ENCODE results near the gene SSH3.

Gene SSH3

DNA sequence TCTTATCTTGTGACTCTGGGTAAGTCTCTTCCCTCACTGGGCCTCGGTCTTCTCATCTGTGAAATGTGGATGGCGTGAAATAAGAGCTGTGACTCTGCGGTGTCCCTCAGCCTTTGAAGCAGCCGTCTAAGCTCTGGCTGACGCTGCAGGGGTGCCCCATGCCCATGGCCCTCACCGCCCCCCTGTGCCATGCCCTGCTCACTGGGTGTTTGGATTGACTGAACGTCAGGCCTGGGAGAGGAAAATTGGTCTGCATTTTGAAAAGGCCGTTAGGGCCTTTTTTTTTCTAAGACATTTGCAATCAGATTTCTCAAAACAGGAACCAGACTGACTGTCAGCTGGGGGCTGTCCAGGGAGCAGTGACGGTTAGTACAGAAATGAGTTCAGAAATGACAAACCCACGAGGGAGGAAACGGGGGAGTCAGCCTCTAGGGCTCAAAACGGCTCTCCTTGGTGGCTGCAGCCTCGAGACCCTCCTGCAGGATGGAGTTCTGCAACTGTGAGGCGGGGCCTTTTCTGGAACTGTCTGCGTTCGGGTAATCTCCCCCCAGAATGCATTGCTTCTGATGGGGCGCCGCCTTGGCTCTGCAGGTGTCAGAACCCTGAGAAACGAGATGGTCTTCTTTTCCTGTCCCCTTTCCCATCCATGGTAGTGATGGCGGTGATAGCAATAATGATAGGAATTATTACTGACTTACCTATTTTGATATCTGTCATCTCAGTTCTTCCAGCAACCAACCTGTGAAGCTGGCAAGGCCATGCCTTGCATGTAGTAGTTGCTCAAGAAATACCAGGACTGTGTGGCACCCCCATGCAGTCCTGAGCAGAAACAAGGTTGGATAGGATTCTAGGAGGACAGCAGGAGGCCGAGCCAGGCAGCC lies 35.0 kb upstream of the SSH3 start:
- peak; percentile 23 for DNase-seq

DNA sequence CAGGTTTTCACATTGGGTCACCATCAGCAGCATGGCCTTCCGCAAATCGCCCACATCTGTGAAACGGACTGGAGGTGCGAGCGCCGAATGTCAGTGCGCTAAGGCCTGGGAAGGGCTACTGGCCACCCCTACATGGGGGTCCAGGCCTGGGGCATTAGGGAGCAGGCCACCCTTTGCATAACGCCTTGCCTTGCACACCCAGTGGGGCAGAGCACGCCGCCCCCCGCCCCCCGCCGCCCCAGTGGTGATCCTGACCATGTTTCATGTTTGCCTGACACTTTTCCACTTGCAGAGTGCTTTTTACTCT lies 34.4 kb upstream of the SSH3 start:
- DNase-seq: peak; percentile 19

DNA sequence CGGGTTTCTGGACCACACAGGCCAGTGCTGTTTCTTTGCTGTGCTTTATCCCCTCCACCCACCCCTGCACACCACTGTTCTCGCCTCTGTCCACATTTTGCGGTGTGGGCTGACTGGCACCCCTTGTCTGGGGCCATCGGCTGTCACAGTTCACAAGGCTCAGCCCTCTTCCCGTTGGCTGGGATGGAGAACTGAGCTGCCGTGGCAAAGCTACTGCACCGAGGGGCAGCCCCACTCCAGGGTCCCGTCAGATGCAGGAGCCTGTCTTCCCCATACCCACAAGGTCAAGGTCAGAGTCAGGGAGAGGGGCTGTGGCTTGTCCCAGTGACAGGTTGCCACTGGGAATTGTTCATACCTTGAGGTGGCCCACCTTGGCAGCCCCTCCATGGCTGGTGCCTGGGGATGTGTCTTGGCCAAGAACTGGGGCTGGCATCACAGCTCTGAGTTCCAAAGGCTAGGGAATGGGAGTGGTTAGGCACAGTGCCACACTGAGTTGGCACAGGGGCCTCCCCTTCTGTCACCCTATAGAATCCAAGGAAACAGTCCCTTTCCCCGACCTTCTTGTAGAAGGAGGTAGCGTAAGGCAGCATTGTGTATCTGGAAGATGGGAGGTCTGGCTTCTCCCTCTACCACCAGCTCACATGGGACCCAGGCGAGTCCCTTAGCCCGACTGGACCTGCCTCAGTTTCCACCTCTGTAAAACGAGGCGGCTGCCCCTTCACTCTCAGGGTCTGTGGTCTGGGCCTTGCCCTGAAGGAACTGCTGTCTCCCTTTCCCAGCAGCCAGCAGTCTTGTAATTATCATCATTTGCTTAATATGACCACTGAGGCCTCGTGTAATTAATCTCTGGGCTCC lies 33.7 kb upstream of the SSH3 start:
- DNase-seq: peak; percentile 37

DNA sequence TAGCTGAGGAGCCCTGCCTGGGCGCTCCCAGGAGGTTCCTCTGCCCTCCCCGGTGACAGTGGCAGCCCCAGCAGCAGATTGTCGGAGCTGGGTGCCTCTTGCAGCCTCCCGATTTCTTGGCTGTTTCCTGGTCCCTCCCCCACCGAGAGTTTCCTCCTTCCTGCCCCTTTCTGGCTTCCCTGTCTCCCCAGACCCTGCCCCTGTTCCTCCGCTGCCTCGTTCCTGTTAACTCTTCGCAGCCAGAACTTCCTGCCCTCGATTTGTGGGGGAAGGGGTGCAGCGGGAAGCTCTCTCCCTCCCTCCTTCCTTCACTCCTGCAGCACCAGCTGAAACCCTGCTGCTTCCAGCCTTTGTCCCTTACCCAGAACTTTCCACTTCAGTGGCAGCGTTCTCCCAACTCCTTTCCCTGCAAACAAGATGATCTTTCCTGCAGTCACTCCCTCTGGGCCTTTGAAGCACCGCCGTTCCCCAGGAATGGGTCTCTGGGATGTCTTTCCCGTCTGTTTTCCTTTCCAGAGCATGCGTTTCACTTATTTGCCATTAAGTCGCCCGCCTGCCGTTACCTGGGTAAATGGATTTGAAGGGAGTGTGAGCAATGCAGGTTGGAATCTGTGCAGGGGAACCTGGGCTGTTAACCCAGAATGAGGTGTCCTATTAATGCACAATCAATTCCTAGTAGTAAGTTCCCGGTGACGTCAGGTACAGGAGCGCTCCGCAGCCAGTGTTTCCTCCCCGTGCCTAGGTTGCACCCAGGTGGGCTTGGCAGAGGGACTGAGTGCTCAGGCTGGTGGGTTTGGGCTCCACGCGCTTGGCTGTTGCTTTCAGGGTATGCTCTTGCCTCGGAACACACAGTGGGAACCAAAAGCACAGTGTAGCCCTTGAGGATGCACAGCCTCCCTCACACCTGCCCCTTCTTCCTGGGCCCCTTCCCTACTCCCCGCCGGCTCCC lies 32.8 kb upstream of the SSH3 start:
- DNase-seq: peak; percentile 74

DNA sequence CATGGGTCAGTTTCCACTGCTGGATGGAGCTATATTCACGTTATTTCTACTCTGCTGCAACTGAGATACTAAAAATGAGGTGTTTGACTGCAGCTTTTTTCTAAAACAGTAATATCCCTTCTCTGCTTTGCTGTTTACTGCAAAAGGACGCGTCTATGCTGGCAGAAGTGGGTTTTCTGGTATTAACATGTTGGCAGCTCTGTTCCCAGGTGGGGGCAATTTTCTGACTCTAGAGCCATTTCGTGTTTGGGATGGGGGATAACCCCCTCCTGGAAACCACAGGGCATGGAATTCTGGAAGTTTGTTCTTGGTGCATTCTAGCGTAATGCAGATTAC lies 32.2 kb upstream of the SSH3 start:
- DNase-seq: no peak

DNA sequence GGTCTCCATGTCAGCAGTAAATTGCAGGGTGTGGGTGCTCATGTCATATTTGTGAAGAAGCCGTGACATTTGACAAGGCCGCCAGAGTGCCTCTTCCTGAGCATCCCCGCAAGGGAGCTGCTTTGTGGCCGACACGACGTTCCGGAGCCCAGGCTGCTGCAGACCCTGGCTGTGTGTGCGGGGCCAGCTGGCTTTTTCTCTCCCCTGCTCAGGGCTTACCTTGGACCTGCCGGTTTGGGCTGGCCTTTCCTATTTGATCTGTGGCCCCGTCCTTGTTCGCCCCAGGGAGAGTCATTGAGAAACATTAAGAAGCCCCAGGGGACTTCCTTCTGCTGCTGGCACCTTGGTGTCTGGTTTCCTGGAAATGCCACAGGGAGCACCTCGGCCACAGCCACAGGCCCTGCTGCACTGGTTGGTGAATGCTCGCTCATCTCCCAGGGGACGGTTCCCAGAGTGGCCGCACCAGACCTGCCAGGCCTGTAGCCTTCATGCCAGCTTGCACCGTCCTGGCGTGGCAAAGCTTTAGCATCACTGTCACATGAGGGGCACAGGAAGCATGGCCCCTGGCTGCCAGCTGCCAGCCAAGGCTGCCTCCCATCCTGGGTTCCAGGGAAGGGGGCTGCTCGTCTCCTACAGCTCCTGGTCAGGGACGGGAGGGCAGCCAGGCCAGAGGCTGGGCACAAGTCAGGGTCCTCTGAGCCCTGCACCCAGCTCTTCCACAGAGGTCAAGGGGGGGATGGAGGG lies 31.6 kb upstream of the SSH3 start:
- DNase-seq: peak; percentile 33

DNA sequence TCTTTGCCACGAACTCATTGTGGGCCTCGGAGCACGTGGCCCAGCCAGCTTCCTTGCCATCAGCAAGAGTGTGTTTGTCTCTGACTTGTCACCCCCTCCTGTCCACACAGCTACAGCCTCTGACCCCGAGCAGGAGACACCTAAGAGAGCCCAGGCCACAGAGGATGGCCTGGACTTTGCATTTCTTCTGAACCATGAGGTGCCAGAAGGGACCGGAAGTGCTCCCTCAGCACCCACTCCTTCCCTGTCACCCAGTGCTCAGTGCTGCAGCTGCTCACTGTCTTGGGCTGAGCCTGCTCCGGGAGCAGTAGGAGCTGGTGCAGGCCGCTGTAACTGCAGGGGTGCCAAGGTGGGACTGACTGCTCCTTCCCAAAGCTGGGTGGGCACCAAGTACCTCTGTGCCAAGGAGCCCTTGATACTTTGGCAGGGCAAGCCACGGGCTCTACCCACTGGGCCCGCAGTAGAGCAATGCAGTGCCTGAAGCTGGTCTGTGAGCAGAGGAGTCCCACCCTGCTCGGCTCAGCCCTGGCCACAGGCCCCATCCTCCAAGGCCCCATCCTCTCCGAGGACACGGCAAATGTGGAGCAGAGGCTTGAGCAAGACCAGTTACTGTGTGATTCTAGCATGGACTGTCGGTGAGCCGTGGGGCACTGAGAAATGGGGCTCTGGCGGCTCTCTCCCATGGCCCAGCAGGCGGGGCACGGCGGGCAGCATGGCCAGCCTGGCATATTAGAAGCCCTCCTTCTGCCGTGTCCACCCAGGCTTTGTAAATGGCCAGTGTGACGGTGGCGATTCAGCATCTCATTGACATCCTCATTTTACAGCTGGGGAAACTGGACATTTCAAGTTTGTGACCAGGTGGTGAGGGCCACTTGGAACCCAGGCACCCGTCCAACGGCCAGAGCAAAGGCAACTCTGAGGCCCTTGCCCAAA lies 30.7 kb upstream of the SSH3 start:
- DNase-seq: peak; percentile 24

DNA sequence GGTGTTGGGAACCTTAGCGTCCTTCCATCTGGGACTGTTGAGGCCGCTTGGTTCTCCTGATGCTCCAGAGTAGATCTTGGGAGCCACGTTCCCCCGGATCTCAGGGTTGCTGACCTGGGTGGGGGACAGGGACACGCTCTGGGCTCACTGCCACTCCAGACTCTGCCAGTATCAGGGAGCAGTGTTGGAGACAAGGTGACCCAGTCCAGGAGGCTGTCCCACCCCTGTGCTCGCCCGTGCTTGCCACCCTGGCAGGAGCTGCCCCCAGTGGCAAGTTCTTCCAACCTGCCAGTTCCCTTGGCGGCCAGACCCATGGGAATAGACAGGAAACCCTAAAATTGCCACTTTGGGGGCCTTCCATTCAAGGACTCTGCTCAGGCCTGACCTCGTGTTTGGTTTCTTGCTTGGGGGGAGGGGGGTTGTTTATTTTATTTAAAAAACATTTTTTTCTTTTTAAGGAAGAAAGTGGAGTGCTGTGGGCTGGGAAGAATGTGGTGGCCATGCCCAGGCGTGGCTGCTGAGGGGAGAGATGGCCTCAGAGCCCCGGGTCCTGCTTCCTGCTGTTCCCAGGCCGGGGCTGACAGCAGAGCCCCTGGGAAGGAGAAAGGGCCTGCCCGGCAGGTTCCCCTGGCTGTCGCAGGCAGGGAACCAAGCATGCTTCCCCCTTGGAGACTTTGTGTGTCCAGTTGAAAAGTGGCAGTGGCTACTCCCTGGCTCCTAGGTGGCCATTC lies 29.9 kb upstream of the SSH3 start:
- DNase-seq: peak; percentile 41

DNA sequence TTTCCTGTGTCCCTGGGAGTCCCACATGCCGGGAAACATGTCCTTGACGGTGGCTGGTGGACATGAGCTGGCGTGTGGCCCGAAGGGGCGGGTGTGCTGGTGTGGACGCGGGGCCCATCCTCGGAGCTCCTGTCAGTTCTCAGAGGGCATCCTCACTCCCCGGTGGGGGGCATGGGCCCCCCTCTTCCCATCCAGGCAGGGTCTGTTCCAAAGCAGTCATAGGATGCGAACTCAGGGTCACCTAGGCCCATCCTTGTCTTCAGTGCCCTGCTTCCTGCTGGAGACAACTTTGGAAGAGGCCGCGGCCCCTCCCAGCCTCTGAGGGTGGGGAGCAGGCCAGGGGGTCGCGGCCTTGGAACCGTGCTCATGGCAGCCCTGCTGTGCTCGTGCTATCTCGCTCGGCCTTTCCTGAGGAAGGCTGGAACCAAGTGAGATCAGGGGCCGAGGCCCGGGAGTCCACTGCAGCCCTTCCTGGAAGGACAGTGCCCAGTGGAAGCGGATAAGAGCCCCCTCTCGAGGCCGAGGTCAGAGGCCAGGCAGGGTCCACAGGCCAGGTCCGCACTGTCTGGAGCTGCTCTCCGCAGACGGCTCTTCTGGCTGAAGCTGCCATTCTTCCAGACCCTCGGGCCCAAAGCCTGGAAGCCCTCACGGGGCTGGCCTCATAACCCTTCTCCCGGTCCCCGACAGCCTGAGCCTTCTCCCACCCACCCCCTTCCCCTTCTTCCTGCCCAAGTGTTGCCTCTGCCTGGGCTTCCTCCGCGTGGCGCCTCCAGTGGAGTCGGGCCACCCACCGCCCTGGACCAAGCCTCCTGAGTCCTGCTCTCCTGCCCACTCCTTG lies 28.3 kb upstream of the SSH3 start:
- no peak for DNase-seq

DNA sequence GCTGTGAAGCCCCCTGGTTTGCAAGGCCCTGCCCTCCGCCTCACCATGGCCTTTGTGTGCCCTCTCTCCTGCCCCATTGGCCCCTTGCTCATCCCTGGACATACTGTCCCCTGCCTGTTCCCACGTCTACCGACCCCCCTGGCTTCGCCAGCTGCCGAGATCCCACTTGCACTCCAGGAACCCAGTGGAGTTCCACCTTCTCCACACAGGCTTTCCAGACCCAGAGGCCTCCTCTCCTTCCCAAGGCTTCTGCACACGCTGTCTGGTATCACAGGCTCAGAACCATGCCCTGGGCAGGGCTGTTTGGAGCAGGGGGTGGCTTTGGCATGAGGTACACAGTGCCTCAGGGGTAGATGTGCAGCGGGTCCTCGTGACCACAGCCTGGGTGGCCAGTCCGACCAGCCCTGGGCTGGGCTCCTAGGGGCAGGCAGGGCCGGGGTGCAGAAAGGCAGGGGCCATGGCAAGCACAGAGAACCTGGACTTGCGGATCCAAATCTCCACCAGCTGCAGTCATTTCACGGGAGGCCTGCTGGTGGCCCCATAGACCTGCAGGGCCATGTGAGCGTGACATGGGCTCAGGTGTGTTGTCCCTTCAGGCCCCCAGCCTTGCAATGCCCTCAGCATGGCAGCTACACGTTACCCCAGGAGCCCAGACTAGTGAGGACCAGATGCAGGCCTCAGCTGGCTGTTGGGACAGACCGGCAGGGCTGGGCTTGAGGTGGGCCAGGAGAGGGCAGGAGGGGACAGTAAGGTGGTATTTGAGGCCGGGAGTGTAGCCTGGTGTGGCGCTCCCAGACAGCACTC lies 27.5 kb upstream of the SSH3 start:
- DNase-seq: no peak

DNA sequence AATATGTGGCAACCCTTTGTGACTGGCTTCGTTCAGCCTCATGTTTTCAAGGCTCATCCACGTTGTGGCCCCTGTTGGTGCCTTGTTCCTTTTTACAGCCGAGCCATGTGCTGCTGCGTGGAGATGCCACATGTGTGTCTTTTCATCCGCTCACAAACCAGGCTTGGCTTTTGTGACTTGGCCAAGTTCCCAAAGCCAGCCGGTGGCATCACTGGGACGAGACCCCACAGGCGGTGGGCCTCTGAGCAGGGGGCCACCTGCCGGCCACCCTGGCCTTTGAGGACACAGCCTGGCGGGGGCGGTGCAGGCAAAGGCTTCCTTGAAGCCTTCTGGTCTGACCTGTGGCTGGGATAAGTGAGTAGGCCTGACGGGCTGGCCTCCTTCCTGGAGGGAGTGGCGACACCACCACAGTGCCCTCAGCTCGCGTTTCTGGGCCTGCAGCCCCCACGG lies 26.5 kb upstream of the SSH3 start:
- DNase-seq: peak; percentile 73

DNA sequence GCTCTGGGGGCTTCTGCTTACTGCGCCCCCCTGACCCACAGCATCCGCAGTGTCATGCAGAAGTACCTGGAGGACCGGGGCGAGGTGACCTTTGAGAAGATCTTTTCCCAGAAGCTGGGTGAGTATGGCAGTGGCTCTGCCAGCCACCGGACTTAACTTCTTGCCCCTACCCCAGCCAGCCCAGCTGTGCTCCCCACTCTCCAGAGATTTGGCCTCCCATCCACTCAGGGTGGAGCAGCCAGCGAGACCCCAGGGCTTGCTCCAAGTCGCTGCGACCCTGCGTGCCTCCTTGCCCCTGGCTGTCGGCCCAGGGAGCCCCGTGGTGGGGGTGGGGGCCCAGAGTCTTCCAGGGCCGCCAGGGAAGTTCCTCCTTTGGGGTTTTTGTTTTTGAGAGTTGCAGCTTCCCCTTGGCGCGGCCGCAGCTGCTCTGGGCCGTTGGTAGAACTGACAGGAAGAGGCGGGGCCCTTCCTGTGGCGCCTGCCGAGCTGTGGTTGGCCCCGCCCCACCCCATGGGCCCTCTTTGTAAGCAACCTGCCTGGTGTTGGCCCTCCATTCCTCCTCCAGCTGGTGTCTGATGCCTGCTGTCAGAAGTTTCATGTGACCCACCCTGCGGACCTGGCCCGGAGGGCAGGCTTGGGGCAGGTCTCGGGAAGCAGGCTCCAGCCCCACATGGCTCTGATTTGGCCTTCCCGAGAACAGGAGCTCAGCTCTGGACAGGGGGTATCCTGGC lies 25.9 kb upstream of the SSH3 start:
- peak; percentile 89 for DNase-seq

DNA sequence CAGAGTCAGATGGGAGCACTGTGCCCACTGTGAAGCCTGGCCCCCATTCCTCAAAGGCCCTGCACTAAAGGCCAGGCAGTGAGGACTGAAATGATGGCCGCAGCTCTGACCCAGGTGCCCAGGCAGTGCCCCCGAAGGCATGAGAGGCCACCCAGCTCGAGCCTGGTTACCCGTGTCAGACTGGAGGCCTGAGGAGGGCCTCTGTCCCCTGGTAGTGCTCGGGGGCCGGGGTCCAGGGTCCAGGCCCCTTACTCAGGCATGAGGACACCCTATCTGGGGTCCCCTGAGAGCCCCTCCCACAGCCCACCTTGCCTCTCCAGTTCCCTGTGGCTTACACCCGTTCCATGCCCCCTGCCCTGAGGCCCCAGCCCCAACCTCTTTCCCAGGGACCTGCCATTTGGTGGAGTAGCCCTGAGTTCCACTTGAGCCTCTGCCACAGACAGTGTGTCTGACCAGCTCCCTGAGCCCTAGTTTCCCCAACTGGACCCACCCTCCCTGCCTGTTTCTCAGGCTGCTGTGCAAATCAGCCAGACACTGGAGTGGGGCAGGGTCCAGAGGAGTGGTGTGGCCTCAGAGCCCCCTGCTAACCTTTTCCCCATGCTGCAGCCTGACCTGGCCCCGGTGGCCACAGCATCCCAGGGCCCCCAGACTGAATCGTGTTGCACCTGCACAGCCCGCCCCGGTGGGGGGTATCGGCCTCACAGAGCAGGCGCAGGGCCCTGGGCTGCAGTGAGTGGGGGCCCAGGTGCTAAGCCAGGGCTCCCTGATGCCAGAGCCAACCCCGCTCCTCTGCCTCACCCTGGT lies 25.0 kb upstream of the SSH3 start:
- DNase-seq: no peak

DNA sequence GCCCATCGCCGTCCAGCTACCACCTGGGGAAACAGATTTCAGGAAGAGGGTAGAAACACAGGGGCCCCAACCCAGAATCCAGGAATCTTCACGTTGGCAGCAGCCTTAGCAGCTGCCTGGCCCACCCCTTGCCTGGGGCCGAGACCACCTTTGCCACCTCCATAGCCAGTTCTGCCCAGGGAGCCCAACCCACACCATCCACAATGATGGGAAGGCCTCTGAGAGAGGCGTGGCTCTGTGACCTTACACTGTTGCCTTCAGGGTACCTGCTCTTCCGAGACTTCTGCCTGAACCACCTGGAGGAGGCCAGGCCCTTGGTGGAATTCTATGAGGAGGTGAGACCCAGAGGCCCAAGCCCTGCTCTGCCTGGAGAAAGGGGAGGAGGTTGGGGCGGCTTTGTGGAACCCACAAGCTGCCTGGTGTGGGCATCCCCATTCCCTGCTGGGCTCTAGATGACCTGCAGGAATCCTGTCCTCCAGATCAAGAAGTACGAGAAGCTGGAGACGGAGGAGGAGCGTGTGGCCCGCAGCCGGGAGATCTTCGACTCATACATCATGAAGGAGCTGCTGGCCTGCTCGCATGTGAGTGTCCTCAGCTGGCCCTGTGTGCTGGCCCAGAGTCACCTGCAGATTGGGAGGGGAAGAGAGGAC lies 24.3 kb upstream of the SSH3 start:
- DNase-seq: peak; percentile 18

DNA sequence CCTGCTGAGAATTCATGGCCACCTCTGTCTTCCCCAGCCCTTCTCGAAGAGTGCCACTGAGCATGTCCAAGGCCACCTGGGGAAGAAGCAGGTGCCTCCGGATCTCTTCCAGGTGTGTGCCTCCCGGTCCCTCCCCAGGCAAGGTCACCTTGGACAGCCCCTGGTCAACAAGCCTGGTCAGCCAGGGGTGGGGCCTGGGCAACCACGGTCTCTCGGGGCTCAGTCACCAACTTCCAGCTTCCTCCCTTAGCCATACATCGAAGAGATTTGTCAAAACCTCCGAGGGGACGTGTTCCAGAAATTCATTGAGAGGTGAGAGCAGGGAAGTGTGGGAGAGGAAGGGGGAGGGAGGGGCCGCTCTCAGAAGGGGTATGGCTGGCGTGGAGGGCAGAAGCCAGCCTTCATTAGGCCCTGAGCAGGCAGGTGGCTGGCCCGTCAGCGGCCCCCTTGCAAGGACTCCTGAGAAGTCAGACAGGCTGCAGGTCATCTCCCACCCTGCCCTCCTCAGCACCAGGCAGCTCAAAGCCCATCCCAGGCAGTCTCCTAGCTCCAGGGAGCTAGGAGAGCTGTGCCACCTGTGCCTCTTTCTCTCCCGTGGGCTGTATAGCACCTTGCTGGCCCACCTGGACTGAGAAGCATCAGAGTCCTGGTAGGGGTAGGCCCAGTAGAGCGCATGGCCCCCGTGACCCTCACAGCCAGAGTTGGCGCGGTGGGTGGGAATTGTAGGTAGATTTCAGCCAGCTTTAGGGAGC lies 23.6 kb upstream of the SSH3 start:
- peak; percentile 18 for DNase-seq

DNA sequence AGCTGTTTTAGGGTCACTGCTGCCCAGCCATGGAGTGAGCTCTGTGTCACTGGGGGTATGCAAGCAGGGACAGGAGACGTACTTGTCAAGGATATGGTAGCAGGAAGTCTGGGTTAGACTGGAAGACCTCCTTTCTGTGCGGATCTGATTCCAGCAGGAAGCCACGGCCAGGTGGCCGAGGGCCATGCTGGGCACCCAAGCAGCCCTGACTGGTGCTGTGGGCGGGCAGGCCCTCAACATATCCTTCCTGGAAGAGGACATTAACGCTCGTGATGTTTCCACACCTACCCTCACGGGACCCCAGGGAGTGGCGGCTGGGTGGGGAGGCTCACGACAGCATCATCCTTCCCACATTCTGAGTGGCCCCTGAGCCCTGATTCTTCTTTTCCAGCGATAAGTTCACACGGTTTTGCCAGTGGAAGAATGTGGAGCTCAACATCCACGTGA lies 23.0 kb upstream of the SSH3 start:
- peak; percentile 32 for DNase-seq
